ENCODE results near the gene FAM78B. TPM values are rescaled to one million over a fixed set of nuclear protein-coding genes. Genes with fewer than 3 reads are reported as not detected.

The FAM78B gene
- polyA plus RNA-seq, 3 donors, result not detected

GRCh38 chr1:166155108-166155507, 11.7 kb downstream of the FAM78B start:
- H3K4me3 Mint-ChIP-seq, result no peak overlapping the region
- Histone ChIP-seq H3K27ac (ENCODE audit: low read depth in 1 of 2, low read length in 2 of 2) (no peak overlapping the region), H3K27me3 (ENCODE audit: control insufficient read depth in 2 of 2, insufficient read depth in 2 of 2, low read length in 2 of 2) (no peaks in the 10 kb centered on the region), H3K79me2 (ENCODE audit: insufficient read depth, low read length) (no peaks in the 10 kb centered on the region), H4K20me1 (ENCODE audit: insufficient read depth, low read length) (no peaks in the 10 kb centered on the region), H3K9me3 (replicated peaks in 1 of 2; ENCODE audit: control insufficient read depth in 1 of 2, insufficient read depth in 1 of 2, low read length in 2 of 2) (no peaks in the 10 kb centered on the region), H3K4me2 (replicated peaks; ENCODE audit: extremely low read depth, low read length, poor library complexity, severe bottlenecking) (no peak overlapping the region), H3K36me3 (replicated peaks in 1 of 2; ENCODE audit: control insufficient read depth in 1 of 2, insufficient read depth in 2 of 2, low read length in 2 of 2) (no peaks in the 10 kb centered on the region), H3K9ac (ENCODE audit: insufficient read depth, low read length, poor library complexity, severe bottlenecking) (no peak overlapping the region), H3K4me1 (ENCODE audit: control insufficient read depth in 1 of 2, insufficient read depth in 2 of 2, low read length in 2 of 2) (no peaks in the 10 kb centered on the region), H3K4me3 (replicated peaks in 1 of 3; ENCODE audit: low read depth in 2 of 3, low read length in 3 of 3) (no peak overlapping the region), H2AFZ (ENCODE audit: insufficient read depth, low read depth, low read length, poor library complexity, severe bottlenecking) (no peak overlapping the region)
- no peaks in the 10 kb centered on the region for H3K4me1 Mint-ChIP-seq
- H3K36me3 Mint-ChIP-seq, result no peaks in the 10 kb centered on the region
- no peak for DNase-seq
- intact Hi-C loops (cut with micrococcal nuclease), result no loop called here
- 100% methylated on average over 1 of the region's 5 CpGs for WGBS (ENCODE audit: insufficient coverage)
- H3K27ac Mint-ChIP-seq, result no peak overlapping the region
- TF ChIP-seq CTCF (IDR thresholded peaks at IDR 0.05), result no peak
- peaks cover 0 to 2% (median 0%) of the 10 kb centered on the region in 7 donors for H3K9me3 Mint-ChIP-seq
- H3K27me3 Mint-ChIP-seq (ENCODE audit: low read depth in 3 of 3), result peaks cover 0 to 6% (median 5%) of the 10 kb centered on the region in 3 donors

- Histone ChIP-seq H3K4me2 (replicated peaks; ENCODE audit: extremely low read depth, low read length, poor library complexity, severe bottlenecking) (no peak overlapping the region), H3K79me2 (ENCODE audit: insufficient read depth, low read length) (no peaks in the 10 kb centered on the region), H4K20me1 (ENCODE audit: insufficient read depth, low read length) (no peaks in the 10 kb centered on the region), H3K4me3 (replicated peaks in 1 of 3; ENCODE audit: low read depth in 2 of 3, low read length in 3 of 3) (no peak overlapping the region), H3K36me3 (replicated peaks in 1 of 2; ENCODE audit: control insufficient read depth in 1 of 2, insufficient read depth in 2 of 2, low read length in 2 of 2) (no peaks in the 10 kb centered on the region), H3K27me3 (ENCODE audit: control insufficient read depth in 2 of 2, insufficient read depth in 2 of 2, low read length in 2 of 2) (no peaks in the 10 kb centered on the region), H2AFZ (ENCODE audit: insufficient read depth, low read depth, low read length, poor library complexity, severe bottlenecking) (no peak overlapping the region), H3K27ac (ENCODE audit: low read depth in 1 of 2, low read length in 2 of 2) (no peak overlapping the region), H3K9me3 (replicated peaks in 1 of 2; ENCODE audit: control insufficient read depth in 1 of 2, insufficient read depth in 1 of 2, low read length in 2 of 2) (no peaks in the 10 kb centered on the region), H3K4me1 (ENCODE audit: control insufficient read depth in 1 of 2, insufficient read depth in 2 of 2, low read length in 2 of 2) (no peaks in the 10 kb centered on the region), H3K9ac (ENCODE audit: insufficient read depth, low read length, poor library complexity, severe bottlenecking) (no peak overlapping the region)
- Mint-ChIP-seq H3K4me1 (no peaks in the 10 kb centered on the region), H3K36me3 (no peaks in the 10 kb centered on the region), H3K27ac (no peak overlapping the region), H3K27me3 (ENCODE audit: low read depth in 3 of 3) (peaks cover 0 to 5% (median 2%) of the 10 kb centered on the region in 3 donors), H3K9me3 (peaks cover 0 to 2% (median 0%) of the 10 kb centered on the region in 7 donors), H3K4me3 (no peak overlapping the region)
- intact Hi-C loops (cut with micrococcal nuclease), result no loop called here
- 40% methylated on average over 1 of the region's 5 CpGs for WGBS (ENCODE audit: insufficient coverage)
- no peak for TF ChIP-seq CTCF (IDR thresholded peaks at IDR 0.05)
- no peak for DNase-seq
Measured at GRCh38 chr1:166153525-166154314, 13.1 kb downstream of the FAM78B start.
